GM12865 (cell line): ENCODE data around the gene LRP8.

ENCODE experiments used
- DNase-seq: peaks from one replicate; pipeline ENCODE4 v3.0.0; 2010; ENCODE audit warnings: low read depth
- H3K4me3 ChIP-seq: 2 replicates; pipeline ENCODE4 v1.5.1; 2011; ENCODE audit warnings: mild to moderate bottlenecking, low read depth, low read length, control low read depth
- CTCF ChIP-seq: IDR thresholded peaks from 2 replicates; pipeline ENCODE4 v1.5.1; 2011; ENCODE audit warnings: low read length, control low read depth, low read depth, inconsistent platforms; ENCODE audit not compliant: insufficient read depth; ENCODE audit errors: missing control alignments

Gene LRP8

GRCh38 chr1:53361541-53361961 is 33.7 kb upstream of the LRP8 start:
- no peak for DNase-seq
- TF ChIP-seq CTCF, result no peak
- no peak overlapping the region for H3K4me3 ChIP-seq

DNA sequence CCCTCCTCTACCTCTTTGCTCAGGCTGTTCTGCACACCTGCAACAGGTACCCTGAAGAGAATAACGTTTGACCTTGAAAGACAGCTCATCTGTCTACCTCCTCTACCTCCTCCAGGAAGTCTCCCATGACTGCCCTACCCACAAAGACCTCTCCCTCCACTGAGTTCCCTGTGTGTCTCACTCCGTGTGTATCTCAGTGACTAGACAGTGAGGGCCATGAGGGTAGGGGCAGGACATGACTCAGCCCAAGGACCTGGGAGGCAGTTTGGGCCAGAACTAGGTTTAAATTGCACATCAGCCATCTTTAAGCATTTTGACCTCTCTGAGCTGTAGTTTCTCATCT is 32.0 kb upstream of the LRP8 start:
- no peak overlapping the region for H3K4me3 ChIP-seq
- DNase-seq, result no peak
- no peak for TF ChIP-seq CTCF

DNA sequence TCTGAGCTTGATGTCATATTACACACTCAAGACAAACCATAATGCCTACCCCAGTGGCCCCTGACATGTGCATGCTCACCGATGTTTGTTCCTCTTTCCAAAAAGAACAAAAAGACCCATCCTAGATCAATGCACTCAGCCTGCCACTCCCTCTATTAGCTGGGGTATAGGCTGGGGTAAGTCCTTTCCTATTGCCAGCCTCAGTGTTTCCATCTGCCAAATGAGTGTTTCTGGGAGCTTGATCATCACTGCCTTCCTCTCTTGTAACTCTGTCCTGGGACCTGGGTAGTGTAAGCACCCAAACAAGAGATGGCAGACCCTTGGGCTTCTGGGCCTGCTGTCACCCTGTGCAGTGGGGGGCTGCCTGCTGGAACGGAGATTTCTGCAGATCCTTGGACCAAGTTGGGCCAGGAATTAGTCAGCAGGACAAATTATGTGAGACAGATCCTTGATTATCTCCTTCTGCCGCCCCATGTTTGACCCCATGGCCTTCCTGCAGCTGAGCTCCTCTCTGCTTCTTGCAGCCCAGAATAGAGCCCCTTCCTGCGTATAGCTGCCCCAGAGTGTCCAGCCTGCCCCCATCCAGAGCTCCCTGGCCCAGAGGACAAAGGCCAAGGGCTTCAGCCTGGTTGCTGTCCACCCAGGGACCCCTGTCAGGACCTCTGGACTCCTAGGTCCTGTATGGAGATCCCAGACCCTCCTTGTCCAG is 31.5 kb upstream of the LRP8 start:
- DNase-seq, result no peak

GRCh38 chr1:53356637-53357036 is 28.8 kb upstream of the LRP8 start:
- DNase-seq, result no peak
- no peak overlapping the region for H3K4me3 ChIP-seq
- no peak for TF ChIP-seq CTCF

More for the DNA sequence above, 31.5 kb upstream of the LRP8 start:
- no peak for TF ChIP-seq CTCF
- H3K4me3 ChIP-seq, result no peak overlapping the region

DNA sequence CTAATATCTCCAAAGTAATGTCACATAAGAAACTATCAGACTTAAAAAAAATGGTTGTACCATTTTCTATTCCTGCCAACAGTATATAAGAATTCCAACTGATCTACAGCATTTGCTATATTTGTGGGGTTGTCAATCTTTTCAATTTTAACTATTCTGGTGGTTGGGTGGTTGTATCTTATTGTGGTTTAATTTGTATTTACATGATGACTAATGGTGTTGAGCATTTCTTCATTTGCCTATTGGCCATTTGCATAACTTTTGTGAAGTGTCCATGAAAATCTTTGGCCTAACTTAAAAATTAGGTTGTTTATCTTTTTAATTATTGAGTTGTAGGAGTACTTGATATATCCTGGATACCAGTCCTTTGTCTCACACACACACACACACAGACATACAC is 26.2 kb upstream of the LRP8 start:
- no peak for DNase-seq
- no peak for TF ChIP-seq CTCF
- no peak overlapping the region for H3K4me3 ChIP-seq

GRCh38 chr1:53352561-53352960 is 24.7 kb upstream of the LRP8 start:
- TF ChIP-seq CTCF, result no peak
- no peak overlapping the region for H3K4me3 ChIP-seq
- DNase-seq, result no peak
